ENCODE results near the gene MRPL41.

- TF ChIP-seq GABPA (IDR thresholded peaks at IDR 0.05; ENCODE audit: low read depth) (no peak), POLR2AphosphoS5 (IDR thresholded peaks at IDR 0.05; ENCODE audit: low read depth) (no peak), CTCF (IDR thresholded peaks at IDR 0.05; ENCODE audit: insufficient read depth, low read length) (no peak), REST (IDR thresholded peaks at IDR 0.05; ENCODE audit: insufficient replicate concordance, low read depth) (no peak)
Measured at GRCh38 chr9:137564817-137565411, 13.2 kb downstream of the MRPL41 start.

Measured in HL-60 (cell line).